ENCODE data around the gene MYH15. TPM values are rescaled to one million over a fixed set of nuclear protein-coding genes. Genes with fewer than 3 reads are reported as not detected.

The MYH15 gene
- total RNA-seq, 4 donors from 2014 or later = under 0.01 to 0.22 TPM; not detected in 2

DNA sequence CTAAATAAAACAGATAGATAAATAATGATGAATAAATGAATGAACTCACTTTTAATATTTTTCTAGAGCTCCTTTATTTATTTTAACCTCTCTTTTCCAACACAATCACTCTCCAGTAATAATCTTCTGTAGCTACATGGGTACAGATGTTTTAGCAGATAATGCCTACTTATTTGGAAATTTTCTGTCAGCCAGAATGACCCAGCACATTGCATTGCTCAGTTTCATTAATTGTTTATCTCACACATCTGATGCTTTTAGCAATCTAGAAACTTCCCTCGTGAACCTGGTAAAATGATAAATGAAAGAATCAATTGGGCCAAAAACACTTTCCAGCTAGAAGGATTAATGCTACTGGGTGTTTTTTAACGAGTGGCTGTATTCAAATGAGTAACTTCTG is 14.9 kb upstream of the MYH15 start:
- H3K4me3 ChIP-seq = no peak overlapping the region
- H3K9me3 ChIP-seq = no peaks in the 10 kb centered on the region
- no peak for TF ChIP-seq POLR2A (IDR thresholded peaks at IDR 0.05)
- TF ChIP-seq EP300 (IDR thresholded peaks at IDR 0.05) = no peak
- TF ChIP-seq, protein P1, sequence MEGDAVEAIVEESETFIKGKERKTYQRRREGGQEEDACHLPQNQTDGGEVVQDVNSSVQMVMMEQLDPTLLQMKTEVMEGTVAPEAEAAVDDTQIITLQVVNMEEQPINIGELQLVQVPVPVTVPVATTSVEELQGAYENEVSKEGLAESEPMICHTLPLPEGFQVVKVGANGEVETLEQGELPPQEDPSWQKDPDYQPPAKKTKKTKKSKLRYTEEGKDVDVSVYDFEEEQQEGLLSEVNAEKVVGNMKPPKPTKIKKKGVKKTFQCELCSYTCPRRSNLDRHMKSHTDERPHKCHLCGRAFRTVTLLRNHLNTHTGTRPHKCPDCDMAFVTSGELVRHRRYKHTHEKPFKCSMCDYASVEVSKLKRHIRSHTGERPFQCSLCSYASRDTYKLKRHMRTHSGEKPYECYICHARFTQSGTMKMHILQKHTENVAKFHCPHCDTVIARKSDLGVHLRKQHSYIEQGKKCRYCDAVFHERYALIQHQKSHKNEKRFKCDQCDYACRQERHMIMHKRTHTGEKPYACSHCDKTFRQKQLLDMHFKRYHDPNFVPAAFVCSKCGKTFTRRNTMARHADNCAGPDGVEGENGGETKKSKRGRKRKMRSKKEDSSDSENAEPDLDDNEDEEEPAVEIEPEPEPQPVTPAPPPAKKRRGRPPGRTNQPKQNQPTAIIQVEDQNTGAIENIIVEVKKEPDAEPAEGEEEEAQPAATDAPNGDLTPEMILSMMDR (IDR thresholded peaks at IDR 0.05) = no peak
- H3K4me1 ChIP-seq = no peaks in the 10 kb centered on the region
- DNase-seq (ENCODE audit: low spot score in 2 of 2) = no peak
- H3K27me3 ChIP-seq = no peaks in the 10 kb centered on the region
- H3K27ac ChIP-seq = no peak overlapping the region
- H3K36me3 ChIP-seq = no peaks in the 10 kb centered on the region
- WGBS, 2 donors = 82 to 88% methylated on average over 2 of the region's 2 CpGs

DNA sequence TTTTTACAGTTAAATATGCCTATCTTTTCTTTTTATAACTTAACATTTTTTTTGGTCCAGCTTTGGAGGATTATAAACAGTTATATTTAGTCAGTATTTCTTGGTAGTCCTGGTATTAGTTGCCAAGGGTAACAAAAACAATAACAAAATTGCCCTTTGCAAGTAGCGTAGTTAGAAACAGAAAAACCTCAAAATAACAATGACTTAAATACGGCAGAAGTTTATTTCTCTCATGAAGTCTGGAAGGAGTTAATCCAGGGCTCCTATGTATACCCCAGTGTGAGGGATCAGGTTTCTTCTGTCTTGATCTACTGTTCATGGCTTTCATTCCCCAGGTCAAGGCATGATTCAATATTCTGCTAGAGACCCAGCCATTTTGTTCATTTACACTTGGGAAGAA is 14.1 kb upstream of the MYH15 start:
- no peaks in the 10 kb centered on the region for H3K27me3 ChIP-seq
- H3K4me1 ChIP-seq = no peaks in the 10 kb centered on the region

DNA sequence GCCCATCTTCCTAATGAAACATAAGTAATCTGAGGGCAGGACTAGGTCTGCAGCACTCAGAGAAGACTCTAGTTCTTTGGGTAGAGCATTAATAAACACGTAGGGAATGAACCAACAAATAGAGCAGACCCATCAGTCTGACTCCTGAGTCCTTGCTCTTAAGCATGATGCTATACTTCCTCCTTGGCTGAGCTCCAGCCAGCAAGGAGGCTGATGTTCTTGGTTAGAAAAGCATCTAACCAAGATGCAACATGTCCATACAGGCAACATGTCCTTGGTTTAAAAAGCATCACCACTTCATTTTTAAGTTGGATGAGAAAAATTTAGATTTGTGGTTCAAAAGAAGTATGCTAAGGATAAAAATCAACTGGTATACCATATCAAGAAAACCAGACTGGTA is 8.5 kb upstream of the MYH15 start:
- no peaks in the 10 kb centered on the region for H3K27me3 ChIP-seq
- H3K9me3 ChIP-seq = no peaks in the 10 kb centered on the region
- no peak for DNase-seq (ENCODE audit: low spot score in 2 of 2)
- TF ChIP-seq EP300 (IDR thresholded peaks at IDR 0.05) = no peak
- TF ChIP-seq, protein P1 (IDR thresholded peaks at IDR 0.05) = no peak
- no peak for TF ChIP-seq POLR2A (IDR thresholded peaks at IDR 0.05)
- no peak overlapping the region for H3K27ac ChIP-seq
- H3K36me3 ChIP-seq = no peaks in the 10 kb centered on the region
- no peak overlapping the region for H3K4me3 ChIP-seq
- no peaks in the 10 kb centered on the region for H3K4me1 ChIP-seq
- WGBS, 2 donors = 59 to 81% methylated on average over 1 of the region's 1 CpG

More for the DNA sequence above, 14.1 kb upstream of the MYH15 start:
- no peak overlapping the region for H3K4me3 ChIP-seq
- no peak for DNase-seq (ENCODE audit: low spot score in 2 of 2)
- WGBS, 2 donors = 12 to 15% methylated on average over 2 of the region's 2 CpGs
- TF ChIP-seq, protein P1 (IDR thresholded peaks at IDR 0.05) = no peak
- no peak for TF ChIP-seq POLR2A (IDR thresholded peaks at IDR 0.05)
- TF ChIP-seq EP300 (IDR thresholded peaks at IDR 0.05) = no peak
- H3K27ac ChIP-seq = no peak overlapping the region
- H3K9me3 ChIP-seq = no peaks in the 10 kb centered on the region
- no peaks in the 10 kb centered on the region for H3K36me3 ChIP-seq

DNA sequence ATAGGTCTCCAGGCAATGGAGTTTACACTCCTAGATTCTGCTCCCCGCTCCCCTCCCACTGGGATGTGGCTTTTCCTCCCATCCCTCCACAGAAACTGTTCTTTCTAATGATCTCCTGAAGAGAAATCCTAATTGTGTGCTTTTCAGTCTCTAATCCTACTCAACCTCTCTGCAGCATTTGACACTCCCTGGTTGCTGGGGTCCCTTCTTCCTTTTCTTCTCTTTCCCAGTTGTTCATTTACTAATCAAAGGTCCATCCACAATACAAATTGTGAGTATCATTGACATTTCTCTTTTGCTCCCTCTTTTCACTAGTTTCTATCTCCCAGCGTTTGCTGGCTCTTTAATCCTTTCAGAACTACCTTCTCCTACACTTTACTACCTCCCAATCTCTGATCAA is 6.5 kb upstream of the MYH15 start:
- Histone ChIP-seq H3K4me1 (no peaks in the 10 kb centered on the region), H3K27ac (no peak overlapping the region), H3K36me3 (no peaks in the 10 kb centered on the region), H3K9me3 (no peaks in the 10 kb centered on the region), H3K27me3 (no peaks in the 10 kb centered on the region), H3K4me3 (no peak overlapping the region)
- WGBS, 2 donors = 78 to 79% methylated on average over 2 of the region's 2 CpGs
- no peak for DNase-seq (ENCODE audit: low spot score in 2 of 2)
- TF ChIP-seq, protein P1 (IDR thresholded peaks at IDR 0.05) = no peak
- TF ChIP-seq EP300 (IDR thresholded peaks at IDR 0.05) (no peak), POLR2A (IDR thresholded peaks at IDR 0.05) (no peak)

DNA sequence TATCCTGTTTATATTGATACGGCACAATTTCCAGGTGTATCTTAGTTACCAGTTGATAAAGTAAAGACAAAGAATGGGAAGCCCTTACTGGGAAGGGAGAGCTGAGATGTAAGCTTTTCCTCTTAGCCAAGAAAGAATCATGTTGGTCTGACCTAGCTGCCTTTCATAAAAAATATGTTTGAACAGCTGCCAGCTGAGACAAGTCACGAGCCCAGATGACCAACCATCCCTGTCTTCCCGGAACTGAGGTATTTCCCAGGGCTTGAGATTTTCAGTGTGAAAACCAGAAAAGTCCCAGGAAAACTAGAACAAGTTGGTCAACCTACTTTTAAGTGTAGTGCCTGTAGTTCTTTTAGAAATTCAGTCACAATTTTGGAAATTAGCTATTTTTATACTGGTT is 3.6 kb upstream of the MYH15 start:
- Histone ChIP-seq H3K9me3 (no peaks in the 10 kb centered on the region), H3K4me3 (no peak overlapping the region), H3K27me3 (no peaks in the 10 kb centered on the region), H3K36me3 (no peaks in the 10 kb centered on the region), H3K4me1 (no peaks in the 10 kb centered on the region), H3K27ac (no peak overlapping the region)
- 62 to 63% methylated on average over 3 of the region's 3 CpGs for WGBS, 2 donors
- no peak for TF ChIP-seq POLR2A (IDR thresholded peaks at IDR 0.05)
- TF ChIP-seq, protein P1 (IDR thresholded peaks at IDR 0.05) = no peak
- no peak for TF ChIP-seq EP300 (IDR thresholded peaks at IDR 0.05)
- no peak for DNase-seq (ENCODE audit: low spot score in 2 of 2)

All from tibial nerve (tissue), 4 donors.